Brain microvascular endothelial cell (primary cell): ENCODE results near the gene COPZ2.

Experiments
- DNase-seq: peaks from one replicate; pipeline ENCODE4 v3.0.0-alpha.2; 2020
- H3K27ac ChIP-seq: fragments of 250-450 bp; sonication (Bioruptor Pico); 2 replicates; pipeline ENCODE4 v1.5.1; 2020; ENCODE audit warnings: mild to moderate bottlenecking, moderate library complexity
- H3K27me3 ChIP-seq: fragments of 250-450 bp; sonication (Bioruptor Pico); replicated peaks from 2 replicates; pipeline ENCODE4 v1.5.1; 2020; ENCODE audit warnings: mild to moderate bottlenecking
- H3K36me3 ChIP-seq: fragments of 250-450 bp; sonication (Bioruptor Pico); replicated peaks from 2 replicates; pipeline ENCODE4 v1.5.1; 2020; ENCODE audit warnings: mild to moderate bottlenecking
- H3K4me3 ChIP-seq: 2 replicates; pipeline ENCODE4 v1.5.1; 2011; ENCODE audit warnings: low read depth, mild to moderate bottlenecking, control low read depth, low read length, moderate library complexity
- in situ Hi-C: cut with HindIII; loops from 2 replicates; pipeline ENCODE4 v1.10.0; 2017; ENCODE audit warnings: low sequenced_read_pairs, low pct_ligation_motif_present
- TF ChIP-seq, protein P1 (sequence below): IDR thresholded peaks from 2 replicates; pipeline ENCODE4 v1.5.1; 2011; ENCODE audit warnings: low read depth, mild to moderate bottlenecking, moderate library complexity, low read length, control low read depth, inconsistent platforms; ENCODE audit errors: missing control alignments

The COPZ2 gene

DNA sequence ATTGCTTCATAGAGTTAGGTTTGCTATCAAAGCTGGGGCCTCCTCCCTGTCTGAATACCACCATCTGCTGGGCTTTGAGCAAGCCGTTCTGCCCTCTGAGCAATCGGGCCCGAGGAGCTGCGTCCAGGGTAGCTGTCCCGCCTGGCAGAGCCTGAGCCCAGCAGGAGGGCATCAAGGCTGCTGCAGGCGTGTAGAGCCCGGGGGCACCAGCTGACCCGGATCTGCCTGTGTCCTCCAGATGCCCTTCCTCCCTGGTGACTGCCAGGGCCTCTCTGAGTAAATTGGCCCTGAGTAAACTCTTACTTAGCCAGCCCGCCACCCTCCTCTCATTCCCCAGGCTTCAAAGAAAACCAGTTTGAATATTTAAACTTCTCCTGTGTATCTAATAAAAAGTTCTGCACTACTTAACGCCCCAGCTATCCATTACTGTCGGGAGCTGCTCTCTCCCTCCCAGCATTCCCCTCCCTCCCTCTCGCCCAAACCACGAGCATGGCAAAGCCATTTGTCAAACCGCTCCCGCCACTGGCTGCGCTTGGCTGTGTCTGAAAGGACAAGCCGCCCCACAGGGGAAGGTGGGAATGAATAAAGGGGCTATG, 50.3 kb downstream of the COPZ2 start:
- DNase-seq: no peak
- H3K27me3 ChIP-seq: no peaks in the 10 kb centered on the region
- TF ChIP-seq, protein P1, sequence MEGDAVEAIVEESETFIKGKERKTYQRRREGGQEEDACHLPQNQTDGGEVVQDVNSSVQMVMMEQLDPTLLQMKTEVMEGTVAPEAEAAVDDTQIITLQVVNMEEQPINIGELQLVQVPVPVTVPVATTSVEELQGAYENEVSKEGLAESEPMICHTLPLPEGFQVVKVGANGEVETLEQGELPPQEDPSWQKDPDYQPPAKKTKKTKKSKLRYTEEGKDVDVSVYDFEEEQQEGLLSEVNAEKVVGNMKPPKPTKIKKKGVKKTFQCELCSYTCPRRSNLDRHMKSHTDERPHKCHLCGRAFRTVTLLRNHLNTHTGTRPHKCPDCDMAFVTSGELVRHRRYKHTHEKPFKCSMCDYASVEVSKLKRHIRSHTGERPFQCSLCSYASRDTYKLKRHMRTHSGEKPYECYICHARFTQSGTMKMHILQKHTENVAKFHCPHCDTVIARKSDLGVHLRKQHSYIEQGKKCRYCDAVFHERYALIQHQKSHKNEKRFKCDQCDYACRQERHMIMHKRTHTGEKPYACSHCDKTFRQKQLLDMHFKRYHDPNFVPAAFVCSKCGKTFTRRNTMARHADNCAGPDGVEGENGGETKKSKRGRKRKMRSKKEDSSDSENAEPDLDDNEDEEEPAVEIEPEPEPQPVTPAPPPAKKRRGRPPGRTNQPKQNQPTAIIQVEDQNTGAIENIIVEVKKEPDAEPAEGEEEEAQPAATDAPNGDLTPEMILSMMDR: peak; percentile 4
- no peak overlapping the region for H3K27ac ChIP-seq
- no peak overlapping the region for H3K4me3 ChIP-seq
- in situ Hi-C loops: no loop called here
- H3K36me3 ChIP-seq: no peaks in the 10 kb centered on the region

DNA sequence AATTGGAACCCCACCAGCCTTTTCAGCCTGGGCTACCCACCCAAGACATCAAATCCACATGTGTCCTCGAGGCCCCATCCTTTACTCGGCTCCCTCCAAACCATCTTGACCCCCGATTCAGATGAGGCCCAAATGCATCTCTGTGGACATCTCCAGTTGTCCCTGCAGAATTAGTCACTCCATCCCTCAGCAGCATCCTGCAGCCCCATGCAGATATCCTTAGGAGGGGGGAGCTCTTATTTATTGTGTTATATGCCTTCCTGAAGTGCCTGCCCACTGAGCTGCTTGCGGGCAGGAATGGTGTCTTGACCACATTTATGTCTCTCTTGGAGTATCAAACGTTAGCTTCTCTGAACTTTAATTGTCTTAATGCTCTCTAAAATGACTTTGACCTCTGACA, 51.1 kb downstream of the COPZ2 start:
- TF ChIP-seq, protein P1: no peak
- H3K27me3 ChIP-seq: no peaks in the 10 kb centered on the region
- no peak overlapping the region for H3K4me3 ChIP-seq
- no peak for DNase-seq
- H3K27ac ChIP-seq: no peak overlapping the region
- peaks cover 5% of the 10 kb centered on the region for H3K36me3 ChIP-seq
- in situ Hi-C loops: no loop called here

DNA sequence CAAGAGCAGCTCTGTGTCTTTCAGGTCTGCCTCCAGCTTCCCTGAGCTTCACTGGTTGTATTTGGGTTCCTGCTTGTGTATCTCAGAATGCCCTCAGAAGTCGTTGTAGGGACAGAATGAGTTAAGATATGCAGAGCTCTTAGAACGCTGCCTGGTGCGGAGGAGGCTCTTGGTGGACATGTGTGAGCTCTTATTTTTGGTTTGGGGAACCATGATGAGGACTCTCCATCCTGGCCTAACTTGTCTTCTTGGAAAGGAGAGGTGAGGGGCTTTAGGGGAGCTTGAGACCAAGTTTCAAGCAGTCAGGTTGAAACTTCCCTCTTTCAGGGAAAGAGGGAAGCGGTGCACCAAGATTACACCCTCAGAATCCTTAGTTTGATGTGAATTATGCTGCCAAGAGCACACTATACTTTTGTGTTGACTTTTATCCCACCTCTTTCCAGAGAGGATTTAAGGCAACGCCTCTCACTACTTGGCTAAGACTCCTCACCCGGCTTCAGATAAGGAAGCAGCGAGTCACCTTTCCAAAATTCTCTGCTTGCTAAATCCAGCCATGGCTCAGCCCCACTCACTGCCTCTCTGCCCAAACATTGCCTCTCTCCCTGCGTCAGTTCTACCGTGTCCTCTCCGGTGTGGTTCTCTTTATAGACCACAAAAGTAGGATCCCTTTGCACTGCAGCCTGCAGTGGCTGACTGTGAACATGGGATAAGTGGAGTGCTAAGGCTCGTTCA, 53.9 kb downstream of the COPZ2 start:
- Histone ChIP-seq H3K27me3 (no peaks in the 10 kb centered on the region), H3K4me3 (no peak overlapping the region), H3K27ac (no peak overlapping the region), H3K36me3 (peaks cover 32% of the 10 kb centered on the region)
- no peak for DNase-seq
- TF ChIP-seq, protein P1: no peak
- in situ Hi-C loops: no loop called here

DNA sequence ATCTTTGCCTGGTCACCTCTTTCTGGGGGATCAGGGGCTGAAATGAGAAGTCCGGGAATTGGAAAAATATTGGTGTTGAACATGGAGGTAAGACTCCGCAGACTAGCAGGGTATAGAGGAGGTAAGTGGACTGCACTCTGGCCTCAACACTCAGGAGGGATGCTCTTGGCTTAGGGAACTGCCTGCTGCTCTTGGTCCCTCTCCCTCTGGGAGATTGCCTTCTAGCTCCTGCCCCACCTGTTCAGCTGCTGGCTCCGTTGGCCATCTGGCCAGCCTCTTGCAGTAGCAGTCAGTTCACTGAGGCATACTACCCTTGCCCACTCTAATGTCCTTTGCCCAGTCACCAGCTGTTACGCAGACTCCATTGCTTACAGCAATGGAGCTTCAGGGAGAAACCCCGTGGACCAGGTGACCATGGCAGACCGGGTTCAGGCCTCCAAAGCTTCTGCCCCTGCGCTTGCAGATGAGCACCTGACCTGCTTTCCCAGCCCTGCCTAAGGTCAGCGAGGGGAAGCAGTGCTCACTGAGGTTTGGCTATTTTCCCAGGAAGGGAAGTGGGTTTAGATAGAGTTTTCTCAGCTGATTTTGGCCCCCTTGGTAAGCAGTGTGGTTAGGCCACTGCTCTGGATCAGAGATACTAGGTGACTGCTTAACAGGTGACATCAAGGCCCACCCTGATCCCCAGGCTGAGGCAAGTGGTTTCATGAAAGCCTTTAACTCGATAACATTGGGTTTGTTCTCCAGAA, 54.8 kb downstream of the COPZ2 start:
- Histone ChIP-seq H3K27ac (no peak overlapping the region), H3K36me3 (peaks cover 38% of the 10 kb centered on the region), H3K27me3 (no peaks in the 10 kb centered on the region), H3K4me3 (no peak overlapping the region)
- in situ Hi-C loops: no loop called here
- TF ChIP-seq, protein P1: no peak
- DNase-seq: no peak

DNA sequence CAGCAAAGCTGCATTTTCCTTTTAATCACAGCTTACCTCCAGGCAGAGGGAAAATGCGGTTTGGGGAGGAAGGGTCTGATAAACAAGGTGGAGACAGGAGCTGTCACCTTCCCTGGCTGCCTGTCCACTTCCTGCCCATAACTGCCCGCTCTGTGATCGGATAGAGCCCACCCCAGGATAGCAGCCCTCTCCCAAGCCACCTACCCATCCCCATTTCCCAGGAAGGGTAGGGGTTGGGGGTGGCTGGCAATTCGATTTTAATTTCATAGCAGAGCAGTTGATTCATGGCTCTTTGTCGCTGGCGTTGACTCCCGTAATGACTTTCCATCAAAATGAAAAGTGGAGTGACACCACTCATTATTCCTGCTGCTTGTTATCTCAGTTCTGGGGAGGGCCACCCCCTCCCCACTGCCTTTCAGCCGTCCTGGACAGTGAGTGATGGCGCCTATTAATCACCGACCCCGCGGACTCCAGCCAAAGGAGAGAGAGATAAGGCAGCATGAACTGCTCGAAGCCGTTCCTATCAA, 55.4 kb downstream of the COPZ2 start:
- in situ Hi-C loops: no loop called here
- DNase-seq: no peak
- peaks cover 45% of the 10 kb centered on the region for H3K36me3 ChIP-seq
- no peak overlapping the region for H3K27ac ChIP-seq
- TF ChIP-seq, protein P1: no peak
- H3K27me3 ChIP-seq: no peaks in the 10 kb centered on the region
- no peak overlapping the region for H3K4me3 ChIP-seq
